HG02884 (cell line): ENCODE data around the gene KRTAP10-5.
"Not testable (repeated sequence)": the region's sequence is repeated elsewhere in the genome, so short reads cannot be mapped to it uniquely, and the experiment has no call there.

Source experiments
- ATAC-seq: cut with Tn5 transposase; IDR thresholded peaks from one replicate; pipeline ENCODE4 v1.9.1; 2021; ENCODE audit warnings: mild to moderate bottlenecking, moderate library complexity; ENCODE audit not compliant: unreplicated experiment

The KRTAP10-5 gene

GRCh38 chr21:44591801-44592130 lies 11.4 kb upstream of the KRTAP10-5 start:
- ATAC-seq: not testable (repeated sequence)

- not testable (repeated sequence) for ATAC-seq
Observed at GRCh38 chr21:44590897-44591800, 10.7 kb upstream of the KRTAP10-5 start.

- no peak for ATAC-seq
Observed at GRCh38 chr21:44590311-44590721, 9.9 kb upstream of the KRTAP10-5 start.

GRCh38 chr21:44589586-44590305 lies 9.3 kb upstream of the KRTAP10-5 start:
- ATAC-seq: no peak

GRCh38 chr21:44589094-44589493 lies 8.7 kb upstream of the KRTAP10-5 start:
- ATAC-seq: no peak

GRCh38 chr21:44585892-44586291 lies 5.5 kb upstream of the KRTAP10-5 start:
- no peak for ATAC-seq

GRCh38 chr21:44583800-44584147 lies 3.4 kb upstream of the KRTAP10-5 start:
- no peak for ATAC-seq

GRCh38 chr21:44583089-44583799 lies 2.8 kb upstream of the KRTAP10-5 start:
- ATAC-seq: no peak

- no peak for ATAC-seq
Observed at GRCh38 chr21:44582055-44582454, 1.7 kb upstream of the KRTAP10-5 start.

- ATAC-seq: no peak
Observed at GRCh38 chr21:44581158-44581557, 754 bp upstream of the KRTAP10-5 start.

GRCh38 chr21:44579833-44580144 lies 615 bp downstream of the KRTAP10-5 start:
- ATAC-seq: no peak

- no peak for ATAC-seq
Observed at GRCh38 chr21:44579056-44579832, 1.2 kb downstream of the KRTAP10-5 start.

GRCh38 chr21:44578371-44579055 lies 1.9 kb downstream of the KRTAP10-5 start:
- no peak for ATAC-seq

GRCh38 chr21:44576025-44576420 lies 4.4 kb downstream of the KRTAP10-5 start:
- no peak for ATAC-seq

- no peak for ATAC-seq
Observed at GRCh38 chr21:44575307-44576024, 4.9 kb downstream of the KRTAP10-5 start.

- ATAC-seq: no peak
Observed at GRCh38 chr21:44574457-44575306, 5.7 kb downstream of the KRTAP10-5 start.

GRCh38 chr21:44573630-44574456 lies 6.6 kb downstream of the KRTAP10-5 start, which contains the start of gene KRTAP10-4:
Gene KRTAP10-4 (plus strand): TSS chr21:44573729. CDS start chr21:44573759, 30 bp downstream.
- ATAC-seq: not testable (repeated sequence)
